ENCODE measurements around the gene MBNL2. TPM values are rescaled to one million over a fixed set of nuclear protein-coding genes. Genes with fewer than 3 reads are reported as not detected.

MBNL2 gene
- total RNA-seq, 4 donors from 2014 or later: 113 to 129 (median 118) TPM

DNA sequence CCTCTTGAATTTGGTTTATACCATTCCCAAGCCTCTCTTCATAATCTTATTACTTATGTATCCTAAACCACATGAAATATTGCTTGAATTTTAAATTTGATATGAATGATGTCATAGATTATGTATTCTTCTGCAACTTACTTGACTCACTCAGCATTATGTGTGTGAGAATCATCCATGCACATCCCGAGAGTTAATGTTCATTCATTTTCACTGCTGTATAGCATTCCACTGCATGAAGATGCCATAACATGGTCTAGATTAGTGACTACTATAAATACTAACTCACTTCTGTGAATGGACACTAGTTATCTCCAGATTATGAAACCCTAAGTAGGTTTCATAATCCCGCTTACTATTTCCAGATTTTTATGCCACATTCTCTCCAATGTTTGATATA is 186.8 kb downstream of the MBNL2 start:
- Histone ChIP-seq H3K4me3 (no peak overlapping the region), H3K4me1 (peaks cover 0 to 17% (median 0%) of the 10 kb centered on the region in 3 donors), H3K27me3 (no peaks in the 10 kb centered on the region), H3K27ac (no peak overlapping the region), H3K36me3 (no peaks in the 10 kb centered on the region), H3K9me3 (no peaks in the 10 kb centered on the region)
- TF ChIP-seq POLR2AphosphoS5 (IDR thresholded peaks at IDR 0.05) (no peak), POLR2A (IDR thresholded peaks at IDR 0.05) (no peak), EP300 (IDR thresholded peaks at IDR 0.05) (no peak)
- TF ChIP-seq, protein P1, sequence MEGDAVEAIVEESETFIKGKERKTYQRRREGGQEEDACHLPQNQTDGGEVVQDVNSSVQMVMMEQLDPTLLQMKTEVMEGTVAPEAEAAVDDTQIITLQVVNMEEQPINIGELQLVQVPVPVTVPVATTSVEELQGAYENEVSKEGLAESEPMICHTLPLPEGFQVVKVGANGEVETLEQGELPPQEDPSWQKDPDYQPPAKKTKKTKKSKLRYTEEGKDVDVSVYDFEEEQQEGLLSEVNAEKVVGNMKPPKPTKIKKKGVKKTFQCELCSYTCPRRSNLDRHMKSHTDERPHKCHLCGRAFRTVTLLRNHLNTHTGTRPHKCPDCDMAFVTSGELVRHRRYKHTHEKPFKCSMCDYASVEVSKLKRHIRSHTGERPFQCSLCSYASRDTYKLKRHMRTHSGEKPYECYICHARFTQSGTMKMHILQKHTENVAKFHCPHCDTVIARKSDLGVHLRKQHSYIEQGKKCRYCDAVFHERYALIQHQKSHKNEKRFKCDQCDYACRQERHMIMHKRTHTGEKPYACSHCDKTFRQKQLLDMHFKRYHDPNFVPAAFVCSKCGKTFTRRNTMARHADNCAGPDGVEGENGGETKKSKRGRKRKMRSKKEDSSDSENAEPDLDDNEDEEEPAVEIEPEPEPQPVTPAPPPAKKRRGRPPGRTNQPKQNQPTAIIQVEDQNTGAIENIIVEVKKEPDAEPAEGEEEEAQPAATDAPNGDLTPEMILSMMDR (IDR thresholded peaks at IDR 0.05): no peak
- ATAC-seq: no peak
- WGBS, 2 donors (ENCODE audit: low coverage in 1 of 2): 80 to 97% methylated on average over 1 to 2 of the region's 2 CpGs

DNA sequence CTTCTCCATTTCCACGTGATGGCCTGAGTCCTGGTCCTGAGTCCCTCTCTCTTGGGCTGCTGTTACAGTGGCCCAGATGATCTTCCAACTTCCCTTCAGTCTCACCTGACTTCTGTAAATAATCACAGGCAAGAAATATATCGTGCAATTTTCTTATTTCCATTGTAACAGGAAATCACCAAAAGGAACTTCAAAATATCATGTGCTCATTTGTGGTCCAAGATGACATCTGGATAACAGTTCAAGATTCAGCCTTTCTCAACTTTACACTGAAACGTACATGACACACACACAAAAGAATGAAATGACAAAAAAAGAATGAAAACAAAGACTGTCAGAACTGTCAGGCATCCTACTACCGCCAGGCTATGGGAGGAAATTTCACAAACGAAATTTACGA is 189.9 kb downstream of the MBNL2 start:
- Histone ChIP-seq H3K4me3 (no peak overlapping the region), H3K9me3 (no peaks in the 10 kb centered on the region), H3K36me3 (no peaks in the 10 kb centered on the region), H3K27me3 (no peaks in the 10 kb centered on the region), H3K27ac (no peak overlapping the region), H3K4me1 (peaks cover 0 to 14% (median 0%) of the 10 kb centered on the region in 3 donors)
- TF ChIP-seq POLR2AphosphoS5 (IDR thresholded peaks at IDR 0.05): no peak
- TF ChIP-seq EP300 (IDR thresholded peaks at IDR 0.05): no peak
- TF ChIP-seq POLR2A (IDR thresholded peaks at IDR 0.05): no peak
- TF ChIP-seq, protein P1 (IDR thresholded peaks at IDR 0.05): no peak
- ATAC-seq: no peak
- WGBS, 2 donors (ENCODE audit: low coverage in 1 of 2): 79 to 84% methylated on average over 5 to 6 of the region's 6 CpGs

DNA sequence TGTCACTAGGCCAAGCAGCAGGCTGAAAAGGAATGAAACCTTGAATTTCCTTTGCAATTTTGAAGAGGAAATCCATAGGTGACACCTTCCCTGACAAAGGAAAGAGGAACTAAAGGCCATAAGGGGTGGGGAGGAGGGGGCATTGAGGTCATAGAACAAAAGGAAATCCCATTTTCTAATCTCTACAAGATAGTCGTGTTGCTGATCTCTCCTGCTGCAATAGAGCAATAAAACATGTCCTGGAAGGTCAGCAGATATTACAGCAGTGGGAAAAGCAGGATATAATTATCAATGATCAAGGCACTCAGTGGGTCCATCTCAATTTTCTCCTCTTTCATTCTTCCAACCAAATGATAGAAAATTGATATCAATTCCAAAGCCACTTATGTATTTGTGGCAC is 191.6 kb downstream of the MBNL2 start:
- no peak for ATAC-seq
- Histone ChIP-seq H3K4me1 (no peaks in the 10 kb centered on the region), H3K4me3 (no peak overlapping the region), H3K27me3 (no peaks in the 10 kb centered on the region), H3K27ac (no peak overlapping the region), H3K36me3 (no peaks in the 10 kb centered on the region), H3K9me3 (no peaks in the 10 kb centered on the region)
- no peak for TF ChIP-seq EP300 (IDR thresholded peaks at IDR 0.05)
- TF ChIP-seq, protein P1 (IDR thresholded peaks at IDR 0.05): no peak
- no peak for TF ChIP-seq POLR2AphosphoS5 (IDR thresholded peaks at IDR 0.05)
- TF ChIP-seq POLR2A (IDR thresholded peaks at IDR 0.05): no peak
- WGBS, 2 donors (ENCODE audit: low coverage in 1 of 2): 36 to 44% methylated on average over 1 of the region's 1 CpG

DNA sequence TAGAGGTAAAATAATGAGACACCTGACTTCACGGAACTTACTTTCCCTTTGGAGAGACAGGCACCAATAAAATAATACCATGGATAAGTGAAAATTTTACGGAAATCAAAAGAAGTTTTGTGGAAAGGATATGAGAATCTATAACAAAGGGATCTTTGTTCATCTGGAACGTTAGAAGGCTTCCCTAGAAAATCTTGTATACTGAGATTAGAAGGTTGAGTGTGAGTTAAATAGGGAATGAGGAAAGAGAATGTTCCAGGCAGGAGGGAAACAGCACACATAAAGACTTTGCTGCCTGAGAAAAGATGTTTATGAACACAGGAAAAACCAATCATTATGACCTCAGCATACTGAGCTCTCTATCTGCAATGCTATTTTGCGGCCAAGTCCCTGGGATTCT is 192.3 kb downstream of the MBNL2 start:
- no peaks in the 10 kb centered on the region for H3K9me3 ChIP-seq
- H3K27ac ChIP-seq: no peak overlapping the region
- H3K4me3 ChIP-seq: no peak overlapping the region
- no peaks in the 10 kb centered on the region for H3K27me3 ChIP-seq
- H3K4me1 ChIP-seq: no peaks in the 10 kb centered on the region
- TF ChIP-seq, protein P1 (IDR thresholded peaks at IDR 0.05): no peak
- no peak for TF ChIP-seq POLR2AphosphoS5 (IDR thresholded peaks at IDR 0.05)
- no peak for TF ChIP-seq EP300 (IDR thresholded peaks at IDR 0.05)
- no peak for TF ChIP-seq POLR2A (IDR thresholded peaks at IDR 0.05)
- 65 to 72% methylated on average over 4 of the region's 4 CpGs for WGBS, 2 donors (ENCODE audit: low coverage in 1 of 2)
- ATAC-seq: no peak
- no peaks in the 10 kb centered on the region for H3K36me3 ChIP-seq

DNA sequence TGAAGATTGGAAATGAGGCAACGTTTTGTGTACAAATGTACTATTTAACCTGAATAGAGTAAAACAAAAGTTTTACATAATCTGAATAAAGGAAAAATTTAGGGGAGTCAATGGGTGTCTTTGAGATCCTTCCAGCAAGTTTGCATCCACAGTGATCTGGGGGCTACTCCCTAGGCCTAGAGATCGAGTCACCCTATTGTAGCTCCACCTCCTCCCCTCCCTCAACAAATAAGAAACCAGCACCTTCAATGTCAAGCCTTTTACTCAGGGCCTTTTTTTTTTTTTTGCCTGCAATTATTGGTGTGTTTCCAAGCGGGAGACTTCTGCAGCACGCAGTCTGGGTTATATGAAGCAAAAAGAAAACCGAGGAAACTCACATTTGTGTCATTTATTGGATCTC is 195.6 kb downstream of the MBNL2 start:
- Histone ChIP-seq H3K9me3 (no peaks in the 10 kb centered on the region), H3K27ac (no peak overlapping the region), H3K4me3 (no peak overlapping the region), H3K27me3 (no peaks in the 10 kb centered on the region), H3K36me3 (no peaks in the 10 kb centered on the region), H3K4me1 (no peaks in the 10 kb centered on the region)
- TF ChIP-seq, protein P1 (IDR thresholded peaks at IDR 0.05): no peak
- no peak for TF ChIP-seq EP300 (IDR thresholded peaks at IDR 0.05)
- TF ChIP-seq POLR2AphosphoS5 (IDR thresholded peaks at IDR 0.05): no peak
- TF ChIP-seq POLR2A (IDR thresholded peaks at IDR 0.05): no peak
- WGBS, 2 donors (ENCODE audit: low coverage in 1 of 2): 64 to 68% methylated on average over 4 to 5 of the region's 5 CpGs
- ATAC-seq: no peak
